GM10248 (cell line): ENCODE measurements around the gene CD37.

Source experiments
- CTCF ChIA-PET: fragments of 300-600 bp; sonication (Branson Sonifier 250); formaldehyde crosslinking; extraction: SDS; loops from one replicate; lab custom pipeline; 2021; ENCODE audit warnings: antibody characterized with exemption; lab: Yijun Ruan, JAX
- POLR2A ChIA-PET: fragments of 350-650 bp; sonication (Branson Sonifier 250); formaldehyde crosslinking; extraction: SDS; loops from one replicate; lab custom pipeline; 2020; ENCODE audit warnings: antibody characterized with exemption; lab: Yijun Ruan, JAX
- DNase-seq: peaks from one replicate; pipeline ENCODE4 v3.0.0; 2012; ENCODE audit errors: extremely low spot score
- CTCF ChIP-seq: IDR thresholded peaks from 2 replicates; pipeline ENCODE4 v1.5.1; 2012; ENCODE audit warnings: mild to moderate bottlenecking, low read depth; ENCODE audit errors: extremely low read depth, missing control alignments, control extremely low read depth

Gene CD37

DNA sequence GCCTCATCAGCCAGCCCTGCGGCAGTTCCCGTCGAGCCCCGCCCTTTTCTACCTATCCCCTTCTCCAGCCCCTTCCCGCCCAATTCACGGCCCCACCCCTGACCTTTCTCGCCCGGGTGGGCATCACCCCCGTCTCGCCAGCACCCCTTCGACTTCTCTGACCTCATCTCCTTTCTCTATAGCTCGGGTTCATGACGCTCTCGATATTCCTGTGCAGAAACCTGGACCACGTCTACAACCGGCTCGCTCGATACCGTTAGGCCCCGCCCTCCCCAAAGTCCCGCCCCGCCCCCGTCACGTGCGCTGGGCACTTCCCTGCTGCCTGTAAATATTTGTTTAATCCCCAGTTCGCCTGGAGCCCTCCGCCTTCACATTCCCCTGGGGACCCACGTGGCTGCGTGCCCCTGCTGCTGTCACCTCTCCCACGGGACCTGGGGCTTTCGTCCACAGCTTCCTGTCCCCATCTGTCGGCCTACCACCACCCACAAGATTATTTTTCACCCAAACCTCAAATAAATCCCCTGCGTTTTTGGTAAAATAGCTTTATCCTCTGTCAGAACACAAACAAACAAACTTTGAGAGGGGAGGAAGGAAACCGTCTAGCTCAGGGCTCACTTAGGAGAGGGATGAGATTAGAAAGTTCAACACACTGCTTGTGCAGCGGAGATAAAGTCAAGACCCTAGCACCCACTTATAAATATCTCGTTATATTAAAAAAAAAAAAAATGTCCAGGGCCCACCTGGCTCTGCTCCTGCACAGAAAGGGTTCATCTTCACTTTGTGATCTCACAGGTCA, 5.1 kb downstream of the CD37 start:
- POLR2A ChIA-PET = interaction anchor here (1.1 to 1.2 kb wide), 2 partner anchors 10 to 35 kb away, joined by 3 to 4 read pairs; no protein-coding TSS in a partner anchor
- TF ChIP-seq CTCF = no peak
- CTCF ChIA-PET = interaction anchor here (0.8 to 2.9 kb wide), 8 partner anchors 8 to 51 kb away, joined by 3 to 13 read pairs (median 3); no protein-coding TSS in a partner anchor
- peak; percentile 94 for DNase-seq

DNA sequence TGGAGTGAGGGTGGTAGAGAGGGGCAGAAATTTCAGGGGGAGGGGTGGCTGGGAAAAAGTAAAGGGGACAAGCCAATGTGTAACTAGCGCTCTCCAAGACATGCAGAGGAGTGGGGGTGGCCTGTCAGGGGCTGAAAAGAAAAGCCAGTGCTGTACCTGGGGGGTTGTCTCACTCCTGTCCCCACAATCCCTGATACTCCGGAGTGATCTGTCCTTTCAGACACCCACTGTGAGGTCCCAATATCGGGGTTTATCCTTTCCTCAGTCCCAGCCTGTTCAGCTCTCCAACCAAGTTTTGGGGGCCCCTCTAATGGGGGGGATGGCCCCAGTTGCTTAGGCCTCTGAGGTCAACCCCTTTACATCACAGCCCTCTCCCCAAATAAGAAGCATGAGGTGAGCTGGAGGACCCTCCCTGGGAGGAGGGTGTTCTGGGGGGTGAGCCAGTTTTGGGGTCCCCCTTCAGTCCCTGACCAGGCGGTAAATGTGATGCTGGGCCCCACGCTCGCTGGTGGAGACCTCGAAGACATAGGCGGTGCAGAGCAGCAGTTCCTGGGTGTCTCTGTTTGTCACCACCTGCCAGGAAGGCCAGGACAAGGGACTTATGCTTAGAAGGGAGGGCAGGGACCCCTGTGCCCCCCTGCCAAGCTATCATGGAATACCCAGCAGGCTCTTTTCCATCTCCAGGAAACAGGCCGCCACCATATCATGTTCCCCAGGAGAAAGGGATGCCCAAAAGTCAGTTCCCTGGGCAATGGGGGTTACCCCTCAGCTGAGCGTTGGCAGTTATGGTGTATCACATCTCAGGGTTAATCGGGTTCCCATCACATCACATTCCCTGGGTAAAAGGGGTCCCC, 5.9 kb downstream of the CD37 start:
- CTCF ChIA-PET = interaction anchor here (1.0 to 2.9 kb wide), 5 partner anchors 12 to 50 kb away, joined by 3 to 13 read pairs (median 8); no protein-coding TSS in a partner anchor
- DNase-seq = peak; percentile 18
- no peak for TF ChIP-seq CTCF
- POLR2A ChIA-PET = interaction anchor here (1.1 to 1.2 kb wide), 2 partner anchors 10 to 34 kb away, joined by 3 to 4 read pairs; no protein-coding TSS in a partner anchor

DNA sequence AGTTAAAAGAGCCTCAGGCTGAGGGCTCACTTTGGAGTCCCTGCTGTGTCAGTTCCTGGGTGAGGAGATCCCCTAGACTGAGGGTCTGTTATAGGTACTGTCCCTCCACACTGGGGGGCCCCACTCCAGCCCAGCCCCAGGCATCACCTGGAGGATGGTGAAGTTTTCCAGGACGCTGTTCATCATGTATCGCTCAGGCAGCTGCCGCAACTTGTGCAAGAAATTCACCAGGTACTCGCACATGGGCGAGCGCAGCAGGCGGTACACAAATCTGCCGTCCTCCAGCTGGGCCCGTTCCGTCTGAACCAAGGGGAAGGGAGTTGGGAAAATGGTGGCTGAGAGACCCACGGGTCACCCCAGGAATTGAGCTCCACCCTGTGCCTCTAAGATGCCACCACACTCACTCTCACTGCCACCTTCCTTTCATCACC, 7.1 kb downstream of the CD37 start:
- ChIA-PET CTCF (interaction anchor here (0.8 to 2.9 kb wide), 4 partner anchors 9 to 41 kb away, joined by 3 to 8 read pairs (median 4); no protein-coding TSS in a partner anchor), POLR2A (no interaction called here)
- TF ChIP-seq CTCF = no peak
- peak; percentile 19 for DNase-seq

- no peak for TF ChIP-seq CTCF
- POLR2A ChIA-PET = no interaction called here
- DNase-seq = peak; percentile 44
- CTCF ChIA-PET = interaction anchor here (1.5 to 2.9 kb wide), 2 partner anchors 16 to 42 kb away, joined by 4 to 8 read pairs; no protein-coding TSS in a partner anchor
These were observed 7.9 kb downstream of the CD37 start for GRCh38 chr19:49343123-49343522.

DNA sequence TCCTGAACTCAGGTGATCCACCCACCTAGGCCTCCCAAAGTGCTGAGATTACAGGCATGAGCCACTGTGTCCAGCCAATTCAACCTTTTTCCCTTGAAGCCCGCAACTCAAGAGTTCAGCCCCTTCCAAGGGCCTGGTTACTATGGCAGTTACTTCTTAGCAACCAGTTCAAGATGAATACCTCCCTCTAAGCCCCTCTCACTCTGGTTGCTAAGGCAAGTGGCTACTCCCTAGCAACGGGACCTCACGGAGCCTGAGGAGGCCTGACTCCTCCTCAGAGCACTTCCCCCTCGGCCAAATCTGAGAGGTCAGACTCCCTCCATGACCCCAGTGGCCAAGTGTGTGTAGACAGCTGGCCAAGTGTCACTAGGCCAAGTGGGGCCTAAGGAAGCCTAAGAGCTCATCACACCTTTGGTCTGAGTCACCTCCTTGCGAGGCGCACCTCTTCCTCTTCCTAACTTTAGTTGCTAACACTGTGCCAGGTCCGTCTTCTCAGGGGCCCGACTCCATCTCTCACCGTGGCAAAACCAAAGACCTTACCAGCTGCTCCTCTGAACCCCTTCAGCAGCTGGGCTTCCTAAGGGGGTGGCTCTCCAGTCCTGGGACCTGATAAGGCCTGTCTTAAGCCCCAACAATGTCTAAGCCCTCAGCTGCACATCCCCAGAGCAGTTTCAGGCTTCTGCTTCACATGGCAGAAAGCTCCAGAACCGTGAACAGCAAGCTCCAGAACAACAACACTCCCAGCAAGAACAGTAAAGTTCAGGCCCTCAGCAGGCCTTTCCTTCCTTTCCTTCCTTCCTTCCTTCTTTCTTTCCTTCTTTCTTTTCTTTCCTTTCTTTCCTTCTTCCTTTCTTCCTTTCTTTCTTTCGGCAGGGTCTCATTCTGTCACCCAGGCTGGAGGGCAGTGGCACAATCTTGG, 9.6 kb downstream of the CD37 start:
- CTCF ChIA-PET = interaction anchor here (1.1 kb wide), 2 partner anchors 11 to 16 kb away, joined by 3 to 4 read pairs; no protein-coding TSS in a partner anchor
- no peak for DNase-seq
- TF ChIP-seq CTCF = no peak
- POLR2A ChIA-PET = no interaction called here
